Mesenchymal stem cell (in vitro differentiated cells and primary cell): ENCODE measurements around the gene SHC3.

Experiments
- DNase-seq: peaks from one replicate; pipeline ENCODE4 v3.0.0-alpha.2; 2013
- H2AFZ ChIP-seq: one replicate; pipeline ENCODE4 v1.6.1; 2013; ENCODE audit warnings: low read depth, mild to moderate bottlenecking, control low read depth, inconsistent platforms, low read length, moderate library complexity
- H2AK5ac ChIP-seq: 2 replicates; pipeline ENCODE4 v1.6.1; 2013; ENCODE audit warnings: low read length, moderate library complexity, mild to moderate bottlenecking, inconsistent platforms; ENCODE audit not compliant: severe bottlenecking
- H2BK120ac ChIP-seq: one replicate; pipeline ENCODE4 v1.6.1; 2013; ENCODE audit warnings: low read depth, mild to moderate bottlenecking, inconsistent platforms, low read length, moderate library complexity
- H2BK12ac ChIP-seq, 2 experiments: one replicate each; pipeline ENCODE4 v1.6.1; 2013; ENCODE audit warnings: inconsistent platforms in 2 of 2, low read length in 2 of 2, mild to moderate bottlenecking in 2 of 2, moderate library complexity in 2 of 2, control low read depth in 1 of 2
- H2BK15ac ChIP-seq: one replicate; pipeline ENCODE4 v1.6.1; 2013; ENCODE audit warnings: mild to moderate bottlenecking, low read depth, inconsistent platforms; ENCODE audit not compliant: poor library complexity, severe bottlenecking
- H2BK5ac ChIP-seq: 2 replicates; pipeline ENCODE4 v1.6.1; 2013; ENCODE audit warnings: low read depth, mild to moderate bottlenecking, low read length, control low read depth, inconsistent platforms; ENCODE audit not compliant: poor library complexity, severe bottlenecking
- H3K14ac ChIP-seq, 2 experiments: one replicate each; pipeline ENCODE4 v1.6.1; 2013; ENCODE audit warnings: inconsistent platforms in 2 of 2, low read length in 2 of 2, control low read depth in 1 of 2, mild to moderate bottlenecking in 1 of 2, moderate library complexity in 1 of 2
- H3K18ac ChIP-seq, 2 experiments: one replicate each; pipeline ENCODE4 v1.6.1; 2013; ENCODE audit warnings: inconsistent platforms in 2 of 2, low read length in 2 of 2, control low read depth in 1 of 2, low read depth in 1 of 2, mild to moderate bottlenecking in 1 of 2
- H3K23ac ChIP-seq, 2 experiments: one replicate each; pipeline ENCODE4 v1.6.1; 2013; ENCODE audit warnings: inconsistent platforms in 2 of 2, low read length in 2 of 2, mild to moderate bottlenecking in 2 of 2, moderate library complexity in 2 of 2, control low read depth in 1 of 2
- H3K27ac ChIP-seq: 2 replicates; pipeline ENCODE4 v1.5.1; 2013; ENCODE audit warnings: mild to moderate bottlenecking, moderate library complexity, low read length, control low read depth, inconsistent platforms; ENCODE audit not compliant: poor library complexity, severe bottlenecking
- H3K27me3 ChIP-seq, 2 experiments: 2 replicates each; pipeline versions ENCODE4 v1.6.1 to v1.7.0; 2013; ENCODE audit warnings: low read length in 2 of 2, mild to moderate bottlenecking in 2 of 2, moderate library complexity in 2 of 2, control low read depth in 1 of 2, inconsistent platforms in 1 of 2; ENCODE audit not compliant: control insufficient read depth in 1 of 2, insufficient read depth in 1 of 2
- H3K36me3 ChIP-seq, 2 experiments: 2 replicates each; pipeline versions ENCODE4 v1.6.1 to v1.7.0; 2013; ENCODE audit warnings: low read length in 2 of 2, control low read depth in 1 of 2, inconsistent platforms in 1 of 2, low read depth in 1 of 2, mild to moderate bottlenecking in 1 of 2; ENCODE audit not compliant: insufficient read depth in 2 of 2, control insufficient read depth in 1 of 2
- H3K4ac ChIP-seq, 2 experiments: one replicate each; pipeline ENCODE4 v1.6.1; 2013; ENCODE audit warnings: inconsistent platforms in 2 of 2, low read length in 2 of 2, mild to moderate bottlenecking in 2 of 2, moderate library complexity in 2 of 2, control low read depth in 1 of 2, low read depth in 1 of 2
- H3K4me1 ChIP-seq: 2 replicates; pipeline ENCODE4 v1.6.1; 2013; ENCODE audit warnings: low read depth, low read length, control low read depth; ENCODE audit not compliant: control insufficient read depth, insufficient read depth
- H3K4me2 ChIP-seq: 2 replicates; pipeline ENCODE4 v1.6.1; 2013; ENCODE audit warnings: low read length, mild to moderate bottlenecking, inconsistent platforms; ENCODE audit not compliant: poor library complexity, severe bottlenecking
- H3K4me3 ChIP-seq, 2 experiments: 2 replicates each; pipeline versions ENCODE4 v1.5.1 to v1.7.0; 2013; ENCODE audit warnings: low read length in 2 of 2, mild to moderate bottlenecking in 2 of 2, control low read depth in 1 of 2, low read depth in 1 of 2; ENCODE audit not compliant: insufficient read depth in 1 of 2
- H3K79me1 ChIP-seq: replicated peaks from 2 replicates; pipeline ENCODE4 v1.6.1; 2013; ENCODE audit warnings: mild to moderate bottlenecking, control low read depth, low read length, inconsistent platforms; ENCODE audit not compliant: poor library complexity, severe bottlenecking
- H3K9ac ChIP-seq: 2 replicates; pipeline ENCODE4 v1.7.0; 2013; ENCODE audit warnings: mild to moderate bottlenecking, low read length, moderate library complexity
- H3K9me3 ChIP-seq: 2 replicates; pipeline ENCODE4 v1.7.0; 2013; ENCODE audit warnings: mild to moderate bottlenecking, low read length; ENCODE audit not compliant: control insufficient read depth
- H4K8ac ChIP-seq: one replicate; pipeline ENCODE4 v1.6.1; 2013; ENCODE audit warnings: inconsistent platforms, mild to moderate bottlenecking, low read length, moderate library complexity
- H4K91ac ChIP-seq: one replicate; pipeline ENCODE4 v1.6.1; 2013; ENCODE audit warnings: mild to moderate bottlenecking, low read length, inconsistent platforms
- WGBS: methylation state at CpG from one replicate; pipeline ENCODE4 v1.1.7; 2013; ENCODE audit warnings: mixed read lengths; 5-methylcytosine and 5-hydroxymethylcytosine counted together

Gene SHC3

DNA sequence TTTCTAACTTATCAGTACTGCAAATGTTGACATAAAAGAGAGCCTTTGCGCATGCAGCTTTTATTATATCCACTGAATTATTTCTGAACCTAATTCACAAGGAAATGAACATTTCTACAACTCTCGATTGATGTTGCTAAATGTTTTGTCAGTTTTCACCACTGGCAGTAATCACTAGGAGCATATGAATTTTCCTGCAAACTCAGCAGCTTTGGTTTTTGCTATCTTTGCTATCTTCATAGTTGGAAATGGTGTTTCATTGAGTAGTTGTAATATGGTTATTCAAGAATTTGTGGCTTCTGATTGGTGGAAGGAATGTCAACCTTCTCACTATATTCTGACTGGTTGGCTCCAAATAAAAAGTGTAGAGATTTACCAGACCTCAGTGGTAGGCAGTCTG, 8.9 kb upstream of the SHC3 start:
- Histone ChIP-seq H3K4me3 (no peak overlapping the region), H3K9me3 (peaks cover 5% of the 10 kb centered on the region), H3K36me3 (no peaks in the 10 kb centered on the region), H3K4me2 (no peak overlapping the region), H3K9ac (no peak overlapping the region), H4K8ac (no peak overlapping the region), H3K18ac (no peak overlapping the region), H2BK5ac (no peak overlapping the region), H3K14ac (no peak overlapping the region), H2AFZ (no peak overlapping the region), H2BK120ac (no peak overlapping the region), H3K4ac (no peak overlapping the region), H3K23ac (no peak overlapping the region), H3K79me1 (no peaks in the 10 kb centered on the region), H3K27me3 (peaks cover 0 to 8% of the 10 kb centered on the region in 2 experiments), H2AK5ac (no peak overlapping the region), H4K91ac (no peak overlapping the region), H2BK12ac (no peak overlapping the region), H3K4me1 (no peaks in the 10 kb centered on the region), H2BK15ac (no peak overlapping the region), H3K27ac (no peak overlapping the region)
- DNase-seq, result no peak
- WGBS, result 86% methylated on average over 2 of the region's 2 CpGs

DNA sequence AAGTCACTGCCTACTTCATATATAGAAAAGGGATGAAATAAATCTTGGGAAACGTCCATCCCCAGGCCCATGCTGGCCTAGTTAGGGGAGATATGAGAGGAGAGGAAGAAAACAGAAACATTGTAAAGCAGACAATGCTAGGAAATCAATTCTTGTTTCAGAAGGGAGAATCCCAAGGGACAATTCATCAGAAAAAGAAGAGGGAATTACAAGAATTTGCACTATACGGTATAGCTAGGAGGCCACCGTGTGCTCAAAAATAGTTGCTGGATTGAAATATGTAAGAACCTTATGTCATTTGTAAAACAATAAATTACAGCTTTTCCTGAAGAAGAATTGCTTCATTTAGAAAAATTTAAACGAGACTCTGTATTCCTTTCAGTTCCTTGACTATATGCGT, 8.3 kb upstream of the SHC3 start:
- Histone ChIP-seq H3K9ac (no peak overlapping the region), H2BK15ac (no peak overlapping the region), H4K91ac (no peak overlapping the region), H3K4me3 (no peak overlapping the region), H3K4ac (no peak overlapping the region), H2BK5ac (no peak overlapping the region), H2AK5ac (no peak overlapping the region), H3K4me2 (no peak overlapping the region), H2BK12ac (no peak overlapping the region), H3K23ac (no peak overlapping the region), H3K9me3 (no peaks in the 10 kb centered on the region), H3K27ac (no peak overlapping the region), H3K79me1 (no peaks in the 10 kb centered on the region), H3K18ac (no peak overlapping the region), H3K14ac (no peak overlapping the region), H4K8ac (no peak overlapping the region), H3K36me3 (no peaks in the 10 kb centered on the region), H2BK120ac (no peak overlapping the region), H2AFZ (no peak overlapping the region), H3K27me3 (peaks cover 0 to 8% of the 10 kb centered on the region in 2 experiments), H3K4me1 (no peaks in the 10 kb centered on the region)
- WGBS, result 85% methylated on average over 3 of the region's 5 CpGs
- no peak for DNase-seq

DNA sequence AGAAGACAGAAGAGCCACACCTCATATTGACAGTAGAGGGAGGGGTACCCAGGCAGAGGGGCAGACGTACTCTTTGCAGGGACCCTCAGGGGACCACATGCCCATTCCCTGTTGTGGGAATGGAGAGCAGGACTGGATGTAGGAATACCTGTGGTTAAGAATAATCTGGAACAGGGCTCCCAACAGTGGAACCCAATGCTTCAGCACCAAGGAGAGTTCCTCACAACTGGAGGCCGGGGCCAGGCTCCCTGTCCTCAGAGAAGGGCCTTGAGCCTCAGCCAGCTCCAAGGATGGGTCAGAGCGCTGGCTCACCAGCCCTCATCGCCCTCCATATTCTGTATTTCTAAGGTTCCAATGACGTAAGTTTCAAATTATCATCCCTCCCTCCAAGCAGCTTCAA, 7.4 kb upstream of the SHC3 start:
- Histone ChIP-seq H3K27ac (no peak overlapping the region), H2AFZ (no peak overlapping the region), H2AK5ac (no peak overlapping the region), H3K36me3 (no peaks in the 10 kb centered on the region), H4K91ac (no peak overlapping the region), H3K14ac (no peak overlapping the region), H3K4me3 (no peak overlapping the region), H3K4ac (no peak overlapping the region), H2BK120ac (no peak overlapping the region), H3K4me2 (no peak overlapping the region), H3K18ac (no peak overlapping the region), H3K27me3 (peaks cover 0 to 8% of the 10 kb centered on the region in 2 experiments), H2BK5ac (no peak overlapping the region), H3K4me1 (no peaks in the 10 kb centered on the region), H4K8ac (no peak overlapping the region), H2BK12ac (no peak overlapping the region), H3K9ac (no peak overlapping the region), H2BK15ac (no peak overlapping the region), H3K23ac (no peak overlapping the region), H3K9me3 (no peaks in the 10 kb centered on the region), H3K79me1 (no peaks in the 10 kb centered on the region)
- peak; percentile 35 for DNase-seq
- 52% methylated on average over 5 of the region's 5 CpGs for WGBS

DNA sequence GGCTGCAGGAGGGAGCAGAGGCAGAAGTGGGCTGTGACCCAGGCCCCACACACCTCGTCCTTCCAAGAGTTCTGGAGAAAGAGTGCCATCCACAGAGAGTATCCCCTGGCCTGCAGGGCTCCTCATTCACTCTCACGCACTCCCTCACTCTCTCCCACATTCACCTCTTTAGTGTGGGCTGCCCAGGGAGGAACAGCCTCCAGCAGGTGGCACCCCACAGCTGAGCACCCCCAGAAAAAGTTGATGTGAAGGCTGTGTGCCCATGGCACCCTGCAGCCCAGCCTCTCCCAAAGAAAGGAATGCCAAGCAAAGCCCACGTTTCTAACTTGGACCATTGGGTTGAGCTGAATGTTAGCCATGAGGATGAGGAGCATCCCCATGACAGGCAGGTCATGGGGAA, 4.5 kb upstream of the SHC3 start:
- H3K23ac ChIP-seq, result no peak overlapping the region
- no peak overlapping the region for H2BK5ac ChIP-seq
- DNase-seq, result no peak
- H3K36me3 ChIP-seq, result no peaks in the 10 kb centered on the region
- H3K4me3 ChIP-seq, result no peak overlapping the region
- H3K27me3 ChIP-seq, result peaks cover 0 to 8% of the 10 kb centered on the region in 2 experiments
- 79% methylated on average over 3 of the region's 3 CpGs for WGBS
- peaks cover 10% of the 10 kb centered on the region for H3K4me1 ChIP-seq
- H3K9me3 ChIP-seq, result no peaks in the 10 kb centered on the region
- H3K14ac ChIP-seq, result no peak overlapping the region
- H3K79me1 ChIP-seq, result peaks cover under 1% of the 10 kb centered on the region
- no peak overlapping the region for H3K4ac ChIP-seq
- no peak overlapping the region for H2AK5ac ChIP-seq
- no peak overlapping the region for H4K8ac ChIP-seq
- no peak overlapping the region for H3K4me2 ChIP-seq
- no peak overlapping the region for H2BK15ac ChIP-seq
- no peak overlapping the region for H3K18ac ChIP-seq
- no peak overlapping the region for H2AFZ ChIP-seq
- H2BK120ac ChIP-seq, result no peak overlapping the region
- H3K9ac ChIP-seq, result no peak overlapping the region
- H4K91ac ChIP-seq, result no peak overlapping the region
- H3K27ac ChIP-seq, result no peak overlapping the region
- H2BK12ac ChIP-seq, result no peak overlapping the region
